HG03575 (cell line): Measurements from ENCODE around the gene IRF2BP1.

Experiments
- ATAC-seq: cut with Tn5 transposase; IDR thresholded peaks from one replicate; pipeline ENCODE4 v1.9.1; 2021; ENCODE audit not compliant: unreplicated experiment, insufficient number of reproducible peaks, low FRiP score; ENCODE audit errors: extremely low read depth

The IRF2BP1 gene

DNA sequence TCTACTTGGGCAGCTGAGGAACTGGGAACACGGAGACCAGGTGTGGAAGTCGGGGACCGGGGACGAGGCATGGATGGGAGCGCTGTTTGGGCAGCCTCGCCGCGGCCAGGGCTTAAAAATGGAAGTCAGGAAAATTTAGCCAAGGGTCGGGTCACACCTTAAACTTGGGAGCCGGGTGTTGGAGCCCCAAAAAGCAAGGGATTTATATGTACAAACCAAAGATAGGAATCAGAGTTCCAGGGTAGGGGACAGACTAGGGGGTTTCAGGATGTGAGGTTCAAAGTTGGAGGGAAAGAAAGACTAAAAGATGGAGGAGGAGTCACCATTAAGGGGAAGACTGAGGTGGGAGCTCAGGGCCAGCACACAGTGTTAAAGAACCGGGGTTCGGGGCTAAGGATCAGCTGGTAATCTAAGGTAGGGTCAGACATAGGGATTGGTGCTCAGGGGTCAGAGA is 21.3 kb downstream of the IRF2BP1 start:
- ATAC-seq = no peak

DNA sequence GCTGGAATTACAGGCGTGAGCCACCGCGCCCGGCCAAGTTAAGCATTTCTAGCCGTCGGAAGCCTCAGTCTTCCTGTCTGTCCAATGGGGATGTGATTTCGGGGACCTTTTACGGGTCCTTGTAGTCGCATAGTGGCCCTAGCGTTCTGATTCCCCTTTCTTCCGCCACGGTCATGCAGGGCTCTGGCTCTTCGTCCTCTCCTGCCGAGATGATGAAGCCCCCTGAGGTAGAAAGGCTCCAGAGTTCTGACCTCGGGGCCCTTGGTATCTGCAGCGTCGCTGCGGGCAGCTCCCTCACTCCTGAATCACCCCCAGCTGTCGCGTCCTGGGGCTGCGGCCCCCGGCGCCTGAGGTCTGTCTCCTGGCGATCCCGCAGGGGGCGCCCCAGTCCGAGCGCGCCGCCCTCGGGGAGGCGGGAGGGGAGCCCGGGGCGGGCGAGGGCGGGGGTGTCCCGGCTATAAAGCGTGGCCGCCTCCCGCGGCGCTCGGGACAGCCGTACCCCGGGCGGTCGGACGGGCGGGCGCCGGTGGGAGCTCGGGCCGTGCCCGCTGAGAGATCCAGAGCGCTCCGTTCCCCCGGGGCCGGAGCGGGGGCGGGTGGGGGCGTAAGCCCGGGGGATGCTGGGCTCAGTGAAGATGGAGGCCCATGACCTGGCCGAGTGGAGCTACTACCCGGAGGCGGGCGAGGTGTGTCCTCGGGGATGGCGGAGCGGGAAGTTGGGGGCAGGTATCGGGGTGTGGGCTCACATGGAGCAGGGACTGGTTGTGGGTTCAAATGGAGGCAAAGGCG is 21.9 kb downstream of the IRF2BP1 start, which contains the start of gene FOXA3:
FOXA3 (plus strand) TSS at position 487 of the 789 bp plus-strand sequence; CDS start at position 618, 131 bp downstream.
- no peak for ATAC-seq

DNA sequence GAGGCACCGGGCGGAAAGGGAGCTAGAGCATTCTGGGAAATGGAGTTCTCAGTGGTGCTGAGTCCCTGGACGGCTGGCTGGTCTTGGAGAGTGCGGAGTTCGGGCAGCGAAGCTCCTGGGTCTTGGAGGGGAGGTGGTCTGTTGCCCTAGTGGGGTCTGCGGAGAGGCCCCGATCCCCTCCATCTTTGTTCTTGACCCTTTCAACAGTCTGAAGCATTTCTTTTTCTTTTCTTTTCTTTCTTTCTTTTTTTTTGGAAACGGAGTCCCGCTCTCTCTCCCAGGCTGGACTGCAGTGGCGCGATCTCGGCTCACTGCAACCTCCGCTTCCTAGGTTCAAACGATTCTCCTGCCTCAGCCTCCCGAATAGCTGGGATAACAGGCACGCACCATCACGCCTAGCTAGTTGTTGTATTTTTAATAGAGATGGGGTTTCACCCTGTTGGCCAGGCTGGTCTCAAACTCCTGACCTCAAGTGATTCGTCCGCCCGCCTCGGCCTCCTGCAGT is 22.6 kb downstream of the IRF2BP1 start:
- ATAC-seq = no peak

DNA sequence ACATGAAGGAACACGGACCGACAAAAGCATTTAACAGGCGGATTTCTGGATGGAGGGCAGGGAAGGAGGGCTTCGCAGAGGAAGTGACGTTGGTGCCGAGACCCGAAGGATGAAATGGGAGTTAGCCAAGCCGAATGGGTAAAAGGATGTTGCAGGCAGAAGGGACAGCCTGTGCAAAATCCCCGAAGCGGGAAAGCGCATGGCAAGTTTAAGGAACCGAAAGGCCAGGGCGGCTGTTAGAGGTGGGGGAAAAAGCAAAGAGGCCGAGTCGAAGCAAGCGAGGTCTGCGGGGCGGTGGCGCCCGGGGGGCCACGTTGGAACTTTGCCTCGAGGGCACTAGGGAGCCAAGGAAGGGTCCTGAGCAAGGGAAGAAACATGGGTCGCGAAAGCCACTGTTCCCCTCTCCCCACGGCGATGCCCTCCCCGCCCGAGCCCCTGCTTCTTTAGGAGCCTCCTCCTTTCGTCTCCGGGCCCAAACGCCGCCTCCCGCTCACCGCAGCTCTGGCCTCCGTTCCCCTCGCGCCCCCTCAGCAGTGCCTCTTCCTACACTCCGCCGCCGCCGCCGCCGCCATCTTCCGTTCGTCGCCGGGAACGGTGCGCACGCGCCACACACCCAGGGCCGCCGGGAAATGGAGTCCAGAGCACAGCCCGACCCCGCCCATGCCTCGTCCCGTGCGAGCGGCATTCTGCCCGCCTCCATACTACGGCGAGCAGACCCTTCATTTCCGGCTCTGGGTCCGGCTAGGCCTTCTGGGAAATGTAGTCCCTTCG is 23.2 kb downstream of the IRF2BP1 start, which contains the start of gene SYMPK:
SYMPK (minus strand) TSS at position 584 of the 771 bp plus-strand sequence. CDS start 8,652 bp downstream, outside the sequence.
- ATAC-seq = peak; percentile 45

DNA sequence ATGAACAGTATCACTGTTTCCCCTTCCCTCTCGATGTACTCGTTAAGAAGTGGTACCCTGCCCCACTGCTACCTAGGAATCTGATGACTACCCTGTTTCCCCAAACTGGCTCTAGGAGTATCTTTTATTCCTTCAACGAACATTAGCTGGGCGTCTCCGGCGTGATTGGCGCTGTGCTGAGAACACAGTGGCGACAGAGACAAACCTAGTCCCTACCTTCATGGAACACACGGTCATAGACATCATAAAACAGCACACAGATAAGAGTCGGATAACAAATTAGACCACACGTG is 23.7 kb downstream of the IRF2BP1 start:
- ATAC-seq = no peak

DNA sequence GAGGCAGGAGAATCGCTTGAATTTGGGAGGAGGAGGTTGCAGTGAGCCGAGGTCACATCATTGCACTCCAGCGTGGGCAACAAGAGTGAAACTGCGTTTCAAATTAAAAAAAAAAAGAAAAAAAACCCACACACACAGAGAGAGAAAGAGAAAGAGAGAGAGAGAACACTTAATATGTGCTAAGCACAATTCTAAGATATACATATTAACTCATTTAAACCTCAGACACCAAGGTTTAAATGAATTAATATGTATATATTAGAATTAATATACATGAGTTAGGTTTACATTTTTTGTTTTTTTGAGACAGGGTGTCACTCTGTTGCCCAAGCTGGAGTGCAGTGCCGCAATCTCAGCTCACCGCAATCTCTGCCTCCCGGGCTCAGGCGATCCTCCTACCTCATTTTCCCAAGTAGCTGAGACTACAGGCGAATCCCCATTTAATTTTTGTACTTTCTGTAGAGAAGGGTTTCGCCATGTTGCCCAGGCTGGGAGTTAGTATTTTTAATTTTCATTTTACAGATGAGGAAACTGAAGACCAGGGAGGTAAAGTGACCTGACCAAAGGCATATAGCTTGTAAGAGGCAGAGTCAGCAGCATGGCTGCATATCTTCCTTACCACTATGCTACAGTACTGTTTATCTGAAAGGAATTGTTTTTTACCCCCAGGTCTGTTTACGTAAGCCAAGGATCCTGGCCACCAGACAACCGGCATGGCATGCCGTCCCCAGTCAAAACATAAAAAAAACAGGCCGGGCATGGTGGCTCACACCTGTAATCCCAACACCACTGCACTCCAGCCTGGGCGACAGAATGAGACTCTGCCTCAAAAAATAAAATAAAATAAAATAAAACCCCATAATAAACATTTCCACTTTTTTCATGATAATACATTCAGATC is 25.3 kb downstream of the IRF2BP1 start:
- no peak for ATAC-seq

DNA sequence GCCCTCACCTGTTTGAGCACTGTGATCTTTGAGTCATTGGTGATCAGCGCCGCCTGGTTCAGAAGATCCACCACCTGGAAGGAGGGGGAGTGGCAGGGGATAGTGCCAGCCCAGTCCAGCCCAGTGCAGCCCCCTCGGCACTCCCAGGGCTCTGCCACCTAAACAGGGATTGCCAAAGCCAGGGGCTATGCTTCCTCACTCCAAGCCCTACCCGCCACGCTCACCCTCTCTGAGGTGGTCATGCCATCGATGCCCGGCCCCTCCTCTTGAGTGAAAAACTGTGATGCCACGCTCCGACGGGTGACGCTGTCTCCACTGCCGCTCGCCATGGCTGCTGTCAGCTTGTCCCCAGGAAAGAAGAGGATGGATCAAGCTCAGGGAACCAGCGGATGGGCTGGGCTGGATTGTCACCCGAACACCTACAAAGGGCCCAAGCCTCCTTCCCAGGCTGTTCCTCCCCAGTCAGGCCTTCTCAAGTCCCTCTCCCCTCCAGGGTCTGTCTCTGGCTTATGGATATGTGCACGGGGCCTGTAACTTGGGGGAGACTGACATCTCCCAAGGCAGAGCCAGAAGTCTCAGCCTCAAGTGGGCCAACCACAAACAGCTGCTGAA is 31.7 kb downstream of the IRF2BP1 start:
- ATAC-seq = no peak

DNA sequence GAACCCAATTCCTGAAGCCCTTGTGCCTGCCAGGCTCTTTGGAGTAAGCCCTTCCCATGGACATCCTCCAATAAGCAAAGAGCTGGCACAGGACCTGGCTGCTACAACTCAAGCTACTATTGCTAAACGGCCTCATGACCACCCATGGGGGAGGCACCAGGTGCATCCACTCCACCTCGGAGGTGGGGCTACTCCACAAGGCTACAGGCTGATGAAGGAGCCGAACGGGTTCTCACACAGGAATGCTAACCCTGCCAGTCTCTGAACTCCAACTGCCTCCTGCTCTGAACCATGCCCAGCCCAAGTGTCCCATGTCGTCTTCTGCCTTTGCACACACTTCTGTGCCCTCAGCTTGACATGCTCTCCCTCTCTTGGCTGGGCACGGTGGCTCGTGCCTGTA is 33.0 kb downstream of the IRF2BP1 start:
- ATAC-seq = no peak

DNA sequence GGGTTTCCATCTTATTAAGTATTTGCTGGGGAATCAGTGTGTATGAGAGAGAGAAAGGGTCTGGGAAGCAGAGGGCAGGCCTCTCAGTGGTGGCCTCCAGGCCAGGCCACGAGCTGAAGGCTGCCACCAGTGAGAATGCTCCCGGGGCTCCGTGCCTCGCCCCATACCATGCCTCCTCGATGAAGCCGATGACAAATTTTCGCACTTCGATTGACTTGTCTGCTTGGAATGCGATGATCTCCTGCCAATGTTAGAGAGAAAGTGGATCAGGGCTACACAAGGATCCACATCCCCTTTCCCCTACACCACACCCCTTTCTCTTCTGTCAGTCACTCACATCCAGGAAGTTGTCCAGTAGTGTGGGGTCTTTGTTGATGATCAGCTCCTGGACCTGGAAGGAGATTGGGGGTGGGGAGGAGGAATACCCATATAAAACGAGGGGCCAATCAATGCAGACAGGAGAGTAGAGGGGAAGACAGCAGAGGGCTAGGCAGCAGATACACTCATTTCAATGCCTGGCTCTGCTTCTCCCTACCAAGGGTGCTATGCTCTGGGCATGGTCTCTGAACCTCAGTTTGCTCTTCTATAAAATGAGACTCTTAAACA is 33.7 kb downstream of the IRF2BP1 start:
- ATAC-seq = no peak

DNA sequence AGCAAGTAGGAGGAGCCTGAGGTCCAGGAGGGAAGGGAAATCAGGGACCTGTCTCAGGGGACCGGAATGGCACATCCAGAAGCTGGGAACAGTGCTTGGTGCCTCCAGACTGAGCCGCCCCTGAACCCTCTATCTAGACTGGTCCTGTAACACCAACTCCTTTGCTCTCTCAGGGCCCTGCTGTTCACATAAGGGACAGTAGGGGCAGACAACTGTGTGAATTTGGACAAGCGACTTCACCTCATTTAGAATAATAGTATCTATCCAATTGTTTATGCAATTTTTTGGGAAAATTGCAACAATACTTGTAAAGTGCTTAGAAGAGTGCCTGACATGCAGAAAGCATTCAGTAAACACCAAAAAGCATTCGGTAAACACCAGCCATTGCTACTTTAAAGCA is 37.0 kb downstream of the IRF2BP1 start:
- ATAC-seq = no peak

DNA sequence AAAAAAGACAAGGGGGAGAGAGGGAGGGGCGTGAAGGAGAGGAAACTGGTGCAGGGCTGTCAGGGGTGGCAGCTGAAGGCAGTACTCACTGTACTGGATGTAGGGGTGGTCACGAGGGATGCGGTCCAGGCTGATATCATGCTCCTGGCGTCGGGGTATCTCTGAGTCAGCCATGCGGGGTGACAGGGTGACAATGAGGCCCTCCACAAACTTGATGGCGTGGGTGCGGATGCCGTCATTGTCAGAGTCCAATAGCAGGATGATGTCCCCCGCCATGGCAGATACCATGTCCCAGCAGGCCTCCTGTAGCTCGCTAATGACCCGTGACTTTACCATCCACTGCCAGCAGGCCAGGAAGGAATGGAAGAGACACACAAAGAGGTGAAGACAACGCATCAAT is 38.3 kb downstream of the IRF2BP1 start:
- no peak for ATAC-seq

DNA sequence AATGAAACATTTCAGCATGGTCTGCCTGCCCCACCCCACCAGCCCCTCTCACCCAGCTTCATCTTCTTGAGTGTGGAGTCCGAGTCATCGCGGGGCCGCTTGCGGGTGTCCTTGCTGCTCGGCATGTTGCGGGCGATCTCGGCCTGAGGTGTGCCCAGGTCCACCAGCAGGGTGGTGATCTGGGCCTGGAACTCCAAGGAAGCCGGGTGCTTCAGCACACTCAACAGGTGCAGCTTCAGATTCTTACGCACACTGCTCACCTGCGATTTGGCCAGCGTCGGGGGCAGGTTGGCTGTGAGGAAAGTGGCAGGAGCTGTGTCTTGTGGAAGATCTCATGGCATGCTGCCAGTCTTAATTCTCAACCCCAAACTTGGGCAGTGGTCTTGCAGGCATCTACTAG is 43.7 kb downstream of the IRF2BP1 start:
- no peak for ATAC-seq

DNA sequence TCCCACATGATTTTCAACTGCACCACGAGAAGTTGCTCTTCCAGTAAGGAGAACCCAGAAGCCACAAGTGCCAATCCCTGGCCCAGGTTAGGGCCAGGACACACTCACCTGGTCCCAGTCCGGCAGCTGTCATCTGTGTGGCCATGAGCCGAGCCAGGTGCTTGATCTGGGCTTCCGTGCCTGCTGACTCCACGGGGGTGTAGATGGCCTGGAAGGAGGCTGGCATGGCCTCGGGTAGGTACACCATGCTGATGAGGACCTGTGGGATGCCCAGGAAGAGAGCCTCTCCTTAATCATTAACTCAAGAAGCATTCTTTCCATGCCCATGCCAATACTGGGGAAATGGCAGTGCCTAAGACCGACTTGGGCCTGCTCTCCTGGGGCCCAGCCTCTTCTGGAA is 51.0 kb downstream of the IRF2BP1 start:
- no peak for ATAC-seq
